HTR-8/SVneo (cell line): Measurements from ENCODE around the gene ZNF416.
A peak's percentile ranks its signal among the peaks of the same experiment; 100 is the strongest.

Experiments
- DNase-seq: peaks from one replicate; pipeline ENCODE4 v3.0.0; 2011; ENCODE audit warnings: low spot score, mixed read lengths; ENCODE audit not compliant: insufficient read length
- FAIRE-seq: peaks from 2 replicates; lab custom pipeline; 2011; peaks lifted over from hg19 to GRCh38; lab: Jason Lieb, UNC

ZNF416 gene

GRCh38 chr19:57559404-57560025 lies 19.2 kb downstream of the ZNF416 start, which contains the start of gene ZNF550:
Gene ZNF550 (minus strand): TSS chr19:57559863. CDS start chr19:57559682, 181 bp downstream.
- FAIRE-seq (peak; percentile 52), DNase-seq (peak; percentile 90)

GRCh38 chr19:57559008-57559403 lies 19.7 kb downstream of the ZNF416 start:
- FAIRE-seq (peak; percentile 4), DNase-seq (no peak)

GRCh38 chr19:57558525-57558924 lies 20.2 kb downstream of the ZNF416 start:
- FAIRE-seq (no peak), DNase-seq (no peak)

- DNase-seq (no peak), FAIRE-seq (no peak)
Observed at GRCh38 chr19:57557659-57558058, 21.1 kb downstream of the ZNF416 start.

DNA sequence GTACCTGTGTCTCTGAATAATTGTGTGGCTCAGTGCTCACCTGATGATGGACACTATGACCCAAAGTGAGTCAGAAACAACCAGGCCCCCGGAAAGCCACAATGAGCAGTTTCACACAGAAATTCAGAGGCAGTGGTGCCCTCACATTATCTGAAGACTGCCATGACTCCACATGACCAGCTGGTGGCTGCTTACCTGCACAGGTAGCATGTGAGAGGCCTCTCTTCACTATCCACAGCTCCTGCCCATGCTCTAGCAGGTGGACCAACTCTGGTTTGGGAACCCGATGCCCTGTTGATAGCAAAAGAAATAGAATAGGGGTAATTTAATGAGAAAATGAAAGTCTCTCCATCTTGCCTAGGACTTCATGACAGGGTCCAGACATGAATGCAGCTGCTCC lies 26.3 kb downstream of the ZNF416 start:
- no peak for FAIRE-seq

DNA sequence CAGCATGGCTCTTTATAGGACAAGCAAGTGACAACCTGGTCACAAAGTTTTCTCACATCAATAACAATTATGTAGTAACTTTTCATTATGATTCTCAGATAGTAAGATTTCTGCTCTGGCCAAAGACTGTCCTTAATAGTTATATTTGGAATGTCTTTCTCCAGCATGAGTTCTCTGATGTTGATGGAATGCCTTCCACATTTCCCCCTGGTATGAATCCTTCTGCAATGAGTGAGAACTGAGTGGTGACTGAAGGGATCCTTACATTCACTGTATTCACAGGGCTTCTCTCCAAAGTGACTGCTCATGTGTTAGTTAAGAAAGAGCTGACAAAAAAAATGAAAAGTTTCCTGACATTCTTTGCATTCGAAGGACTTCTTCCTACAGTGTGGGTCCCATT lies 32.2 kb downstream of the ZNF416 start:
- DNase-seq = no peak
- FAIRE-seq = no peak

More for the DNA sequence above, 26.3 kb downstream of the ZNF416 start:
- no peak for DNase-seq

- no peak for FAIRE-seq
- no peak for DNase-seq
Observed at GRCh38 chr19:57537953-57538547, 40.7 kb downstream of the ZNF416 start.

GRCh38 chr19:57527136-57527881 lies 51.4 kb downstream of the ZNF416 start, which contains the start of gene ZNF549:
Gene ZNF549 (plus strand): TSS chr19:57527356. CDS start chr19:57527574, 218 bp downstream.
- DNase-seq (peak; percentile 95), FAIRE-seq (peak; percentile 93)
